ENCODE measurements around the gene HOOK1. TPM values are rescaled to one million over a fixed set of nuclear protein-coding genes. Genes with fewer than 3 reads are reported as not detected.

Gene HOOK1
- total and polyA plus RNA-seq, 2 of the 13 experiments (the other 11 are each of a cell fraction or from before 2014, with no cell fraction given): 11.3 to 24.2 TPM

DNA sequence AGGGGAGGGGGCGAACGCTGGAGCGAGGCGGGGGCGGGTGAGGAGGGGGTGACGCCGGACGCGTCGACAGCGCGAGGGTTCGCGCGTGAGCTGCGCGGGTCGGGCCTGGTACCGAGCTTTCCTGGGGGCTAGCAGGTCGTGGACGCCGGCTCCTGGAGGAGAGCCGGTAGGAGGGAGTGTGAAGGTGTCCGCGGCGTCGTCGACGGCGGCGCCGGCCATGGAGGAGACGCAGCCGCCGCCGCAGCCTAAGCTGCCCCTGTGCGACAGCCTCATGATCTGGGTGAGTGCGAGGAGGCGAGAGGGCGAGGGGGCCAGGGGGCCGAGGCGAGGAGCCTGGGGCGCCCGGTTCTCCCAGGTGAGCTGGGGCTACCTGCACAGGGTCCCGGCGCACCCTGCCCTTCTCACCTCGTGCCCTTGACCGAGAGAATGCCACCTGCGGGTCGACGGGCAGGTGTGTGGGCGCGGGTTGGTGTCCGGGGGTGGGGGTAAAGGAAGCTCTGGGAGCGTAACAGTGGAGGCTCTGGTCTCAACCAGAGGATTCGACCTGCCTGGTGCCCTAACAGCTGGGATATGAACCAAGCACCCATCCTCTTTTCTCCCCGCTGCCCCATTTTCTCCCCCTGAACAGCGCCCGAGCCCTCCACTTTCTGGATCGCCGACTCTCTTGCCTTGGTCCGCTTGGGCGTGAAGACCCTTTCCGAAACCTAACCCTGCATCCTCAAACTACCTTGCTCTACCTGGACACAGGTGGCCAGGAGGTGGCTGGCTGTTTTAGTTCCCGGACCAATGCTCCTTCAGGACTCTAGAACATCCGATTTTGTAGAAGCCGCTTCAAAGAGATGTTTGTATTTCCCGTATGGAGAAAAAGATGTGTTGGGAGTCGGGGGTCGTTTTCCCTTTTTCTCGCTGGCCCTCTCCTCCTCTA, at the start of gene HOOK1 (continued):
- TF ChIP-seq, protein P1, sequence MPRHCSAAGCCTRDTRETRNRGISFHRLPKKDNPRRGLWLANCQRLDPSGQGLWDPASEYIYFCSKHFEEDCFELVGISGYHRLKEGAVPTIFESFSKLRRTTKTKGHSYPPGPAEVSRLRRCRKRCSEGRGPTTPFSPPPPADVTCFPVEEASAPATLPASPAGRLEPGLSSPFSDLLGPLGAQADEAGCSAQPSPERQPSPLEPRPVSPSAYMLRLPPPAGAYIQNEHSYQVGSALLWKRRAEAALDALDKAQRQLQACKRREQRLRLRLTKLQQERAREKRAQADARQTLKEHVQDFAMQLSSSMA (CRISPR knock-in tag; IDR thresholded peaks at IDR 0.05): no peak
- TF ChIP-seq ZNF414 (CRISPR knock-in tag; IDR thresholded peaks at IDR 0.05) (no peak), FOXK2 (IDR thresholded peaks at IDR 0.05) (no peak), RXRA (CRISPR knock-in tag; IDR thresholded peaks at IDR 0.05) (peak; percentile 66; the same call in 1 of the 2 replicates), PAXIP1 (CRISPR knock-in tag; conservative IDR thresholded peaks at IDR 0.05) (0 out of 2 replicates have a peak, but pooled peaks have one; percentile 7), RFX3 (CRISPR knock-in tag; IDR thresholded peaks at IDR 0.05) (no peak), ZNF230 (CRISPR knock-in tag; IDR thresholded peaks at IDR 0.05) (no peak), HMG20A (CRISPR knock-in tag; IDR thresholded peaks at IDR 0.05; ENCODE audit: borderline replicate concordance) (no peak), ZBTB7A (CRISPR knock-in tag; IDR thresholded peaks at IDR 0.05) (peak; percentile 84), ZNF282 (IDR thresholded peaks at IDR 0.05; ENCODE audit: partially characterized antibody) (no peak), GABPA (IDR thresholded peaks at IDR 0.05; ENCODE audit: low read depth, low read length) (no peak; the same call in 1 of the 2 replicates), GABPA (CRISPR knock-in tag; IDR thresholded peaks at IDR 0.05; ENCODE audit: low read depth) (no peak), GLMP (CRISPR knock-in tag; IDR thresholded peaks at IDR 0.05; ENCODE audit: borderline replicate concordance) (no peak), ZNF567 (CRISPR knock-in tag; IDR thresholded peaks at IDR 0.05; ENCODE audit: borderline replicate concordance) (0 out of 2 replicates have a peak, but pooled peaks have one; percentile 50), THYN1 (CRISPR knock-in tag; IDR thresholded peaks at IDR 0.05; ENCODE audit: borderline replicate concordance, low read depth) (no peak), AHR (CRISPR knock-in tag; IDR thresholded peaks at IDR 0.05) (peak; percentile 45; the same call in 1 of the 2 replicates), CHCHD3 (CRISPR knock-in tag; IDR thresholded peaks at IDR 0.05) (0 out of 2 replicates have a peak, but pooled peaks have one; percentile 70)
- TF ChIP-seq, protein P2, sequence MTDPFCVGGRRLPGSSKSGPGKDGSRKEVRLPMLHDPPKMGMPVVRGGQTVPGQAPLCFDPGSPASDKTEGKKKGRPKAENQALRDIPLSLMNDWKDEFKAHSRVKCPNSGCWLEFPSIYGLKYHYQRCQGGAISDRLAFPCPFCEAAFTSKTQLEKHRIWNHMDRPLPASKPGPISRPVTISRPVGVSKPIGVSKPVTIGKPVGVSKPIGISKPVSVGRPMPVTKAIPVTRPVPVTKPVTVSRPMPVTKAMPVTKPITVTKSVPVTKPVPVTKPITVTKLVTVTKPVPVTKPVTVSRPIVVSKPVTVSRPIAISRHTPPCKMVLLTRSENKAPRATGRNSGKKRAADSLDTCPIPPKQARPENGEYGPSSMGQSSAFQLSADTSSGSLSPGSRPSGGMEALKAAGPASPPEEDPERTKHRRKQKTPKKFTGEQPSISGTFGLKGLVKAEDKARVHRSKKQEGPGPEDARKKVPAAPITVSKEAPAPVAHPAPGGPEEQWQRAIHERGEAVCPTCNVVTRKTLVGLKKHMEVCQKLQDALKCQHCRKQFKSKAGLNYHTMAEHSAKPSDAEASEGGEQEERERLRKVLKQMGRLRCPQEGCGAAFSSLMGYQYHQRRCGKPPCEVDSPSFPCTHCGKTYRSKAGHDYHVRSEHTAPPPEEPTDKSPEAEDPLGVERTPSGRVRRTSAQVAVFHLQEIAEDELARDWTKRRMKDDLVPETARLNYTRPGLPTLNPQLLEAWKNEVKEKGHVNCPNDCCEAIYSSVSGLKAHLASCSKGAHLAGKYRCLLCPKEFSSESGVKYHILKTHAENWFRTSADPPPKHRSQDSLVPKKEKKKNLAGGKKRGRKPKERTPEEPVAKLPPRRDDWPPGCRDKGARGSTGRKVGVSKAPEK (CRISPR knock-in tag; IDR thresholded peaks at IDR 0.05; ENCODE audit: borderline replicate concordance): no peak
- TF ChIP-seq, protein P3, sequence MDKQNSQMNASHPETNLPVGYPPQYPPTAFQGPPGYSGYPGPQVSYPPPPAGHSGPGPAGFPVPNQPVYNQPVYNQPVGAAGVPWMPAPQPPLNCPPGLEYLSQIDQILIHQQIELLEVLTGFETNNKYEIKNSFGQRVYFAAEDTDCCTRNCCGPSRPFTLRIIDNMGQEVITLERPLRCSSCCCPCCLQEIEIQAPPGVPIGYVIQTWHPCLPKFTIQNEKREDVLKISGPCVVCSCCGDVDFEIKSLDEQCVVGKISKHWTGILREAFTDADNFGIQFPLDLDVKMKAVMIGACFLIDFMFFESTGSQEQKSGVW (CRISPR knock-in tag; IDR thresholded peaks at IDR 0.05; ENCODE audit: borderline replicate concordance): no peak

All from HepG2 (cell line).